Lower lobe of right lung (tissue), 2 donors: ENCODE data around the gene CACNA2D1. TPM values are rescaled to one million over a fixed set of nuclear protein-coding genes. Genes with fewer than 3 reads are reported as not detected.

Experiments used
- ATAC-seq, 2 donors: fragments of 200-7000 bp; cut with Tn5 transposase; one replicate each; pipeline ENCODE4 v1.9.1; 2020 to 2022; ENCODE audit warnings: mild to moderate bottlenecking in 2 of 2, moderate library complexity in 2 of 2
- DNase-seq: peaks from one replicate; pipeline ENCODE4 v3.0.0-alpha.2; 2020
- H3K27ac ChIP-seq: fragments of 200-600 bp; one replicate; pipeline ENCODE4 v1.8.0; 2022
- H3K27me3 ChIP-seq: fragments of 200-600 bp; one replicate; pipeline ENCODE4 v1.8.0; 2022; ENCODE audit warnings: low read depth
- H3K36me3 ChIP-seq: fragments of 200-600 bp; one replicate; pipeline ENCODE4 v1.8.0; 2022; ENCODE audit warnings: mild to moderate bottlenecking
- H3K4me1 ChIP-seq: fragments of 200-600 bp; one replicate; pipeline ENCODE4 v1.8.0; 2022
- H3K4me3 ChIP-seq: fragments of 200-600 bp; one replicate; pipeline ENCODE4 v1.8.0; 2022; ENCODE audit warnings: mild to moderate bottlenecking
- H3K9me3 ChIP-seq: fragments of 200-600 bp; one replicate; pipeline ENCODE4 v1.8.0; 2022
- CTCF ChIP-seq: fragments of 200-600 bp; IDR thresholded peaks from one replicate; pipeline ENCODE4 v1.8.0; 2022; ENCODE audit warnings: antibody characterized with exemption, mild to moderate bottlenecking
- intact Hi-C: fragments of 100-400 bp; cut with DNase I; formaldehyde crosslinking; loops from one replicate; pipeline ENCODE4 v1.11.0; 2022
- total RNA-seq: library from RNA; stranded (reverse); fragmentation: NEBNext Ultra II Directional; extraction: Animal tissue kit (Norgen Biotek cat#: 25700); gene quantifications from one replicate; pipeline ENCODE4 v1.2.1, GENCODE V29; 2021
- donor health status: DM: no; HTN: yes; CAD: no; lungs with severe emphysema.

CACNA2D1 gene
- total RNA-seq, 1 donor from 2014 or later = 12.5 TPM

GRCh38 chr7:82419200-82419599, 24.4 kb downstream of the CACNA2D1 start:
- Histone ChIP-seq H3K36me3 (no peaks in the 10 kb centered on the region), H3K4me1 (no peaks in the 10 kb centered on the region), H3K9me3 (no peaks in the 10 kb centered on the region), H3K27me3 (no peaks in the 10 kb centered on the region), H3K27ac (no peak overlapping the region), H3K4me3 (no peak overlapping the region)
- ATAC-seq (no peak), DNase-seq (no peak)
- intact Hi-C loops = no loop called here
- TF ChIP-seq CTCF = no peak

- intact Hi-C loops = no loop called here
- Histone ChIP-seq H3K9me3 (no peaks in the 10 kb centered on the region), H3K27me3 (no peaks in the 10 kb centered on the region), H3K27ac (no peak overlapping the region), H3K36me3 (no peaks in the 10 kb centered on the region), H3K4me1 (no peaks in the 10 kb centered on the region), H3K4me3 (no peak overlapping the region)
- ATAC-seq = no peak
- TF ChIP-seq CTCF = no peak
- DNase-seq = no peak
Observed at GRCh38 chr7:82417898-82418297, 25.7 kb downstream of the CACNA2D1 start.

- no peak overlapping the region for H3K4me3 ChIP-seq
- no peaks in the 10 kb centered on the region for H3K4me1 ChIP-seq
- no peaks in the 10 kb centered on the region for H3K27me3 ChIP-seq
- no peaks in the 10 kb centered on the region for H3K9me3 ChIP-seq
- H3K36me3 ChIP-seq = no peaks in the 10 kb centered on the region
- intact Hi-C loops = no loop called here
- ATAC-seq (no peak), DNase-seq (no peak)
- H3K27ac ChIP-seq = no peak overlapping the region
- TF ChIP-seq CTCF = no peak
Observed at GRCh38 chr7:82416402-82416801, 27.2 kb downstream of the CACNA2D1 start.

GRCh38 chr7:82414389-82414788, 29.2 kb downstream of the CACNA2D1 start:
- Histone ChIP-seq H3K4me3 (no peak overlapping the region), H3K36me3 (no peaks in the 10 kb centered on the region), H3K4me1 (no peaks in the 10 kb centered on the region), H3K9me3 (no peaks in the 10 kb centered on the region), H3K27ac (no peak overlapping the region), H3K27me3 (no peaks in the 10 kb centered on the region)
- DNase-seq (no peak), ATAC-seq (no peak)
- TF ChIP-seq CTCF = no peak
- intact Hi-C loops = no loop called here

GRCh38 chr7:82413237-82413636, 30.3 kb downstream of the CACNA2D1 start:
- ATAC-seq (no peak), DNase-seq (no peak)
- no peak for TF ChIP-seq CTCF
- H3K36me3 ChIP-seq = no peaks in the 10 kb centered on the region
- H3K4me3 ChIP-seq = no peak overlapping the region
- H3K4me1 ChIP-seq = no peaks in the 10 kb centered on the region
- intact Hi-C loops = no loop called here
- no peaks in the 10 kb centered on the region for H3K9me3 ChIP-seq
- no peaks in the 10 kb centered on the region for H3K27me3 ChIP-seq
- no peak overlapping the region for H3K27ac ChIP-seq

GRCh38 chr7:82411732-82412131, 31.8 kb downstream of the CACNA2D1 start:
- no peaks in the 10 kb centered on the region for H3K4me1 ChIP-seq
- H3K27me3 ChIP-seq = no peaks in the 10 kb centered on the region
- intact Hi-C loops = no loop called here
- no peaks in the 10 kb centered on the region for H3K9me3 ChIP-seq
- DNase-seq (no peak), ATAC-seq (no peak)
- no peaks in the 10 kb centered on the region for H3K36me3 ChIP-seq
- TF ChIP-seq CTCF = no peak
- H3K27ac ChIP-seq = no peak overlapping the region
- no peak overlapping the region for H3K4me3 ChIP-seq
